Amniotic stem cell (primary cell): ENCODE data around the gene USP34.
"Not testable (repeated sequence)": the region's sequence is repeated elsewhere in the genome, so short reads cannot be mapped to it uniquely, and the experiment has no call there.

Experiments
- DNase-seq: peaks from one replicate; lab custom pipeline; 2025; lab: John Stamatoyannopoulos, UW

USP34 gene

DNA sequence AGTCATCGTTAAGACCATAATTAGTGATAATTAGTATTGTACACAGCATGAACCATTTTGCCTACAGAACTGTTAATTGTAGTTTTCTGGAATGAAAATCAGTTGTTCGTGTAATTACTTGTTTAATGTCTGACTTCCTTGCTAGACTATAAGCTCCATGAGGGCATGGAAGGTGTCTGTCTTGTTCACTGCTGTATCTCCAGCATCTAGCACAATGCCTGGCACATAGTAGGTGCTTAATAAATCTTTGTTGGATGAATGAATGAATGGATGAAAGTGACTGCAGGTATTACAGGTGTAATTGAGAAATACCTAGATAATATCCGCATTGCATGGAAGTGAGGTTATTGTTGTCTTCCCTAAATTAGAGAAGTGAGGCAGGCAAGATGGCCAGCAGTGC lies 287.1 kb downstream of the USP34 start:
- DNase-seq, result no peak

DNA sequence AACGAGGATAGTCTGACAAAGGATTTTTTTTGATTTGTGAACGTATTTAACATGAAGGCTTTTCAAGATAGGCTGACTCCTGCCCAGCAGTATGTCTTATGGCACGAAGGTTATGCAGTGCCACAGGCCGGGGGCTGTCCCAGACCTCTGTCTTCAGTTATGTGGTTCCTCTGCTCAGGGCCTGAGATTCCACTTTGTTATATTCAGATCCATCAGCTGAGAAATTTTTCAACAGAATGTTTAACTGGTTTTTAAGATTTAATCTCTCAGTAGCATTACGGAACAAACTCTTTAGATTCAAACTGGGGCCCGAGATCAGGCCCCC lies 288.9 kb downstream of the USP34 start:
- no peak for DNase-seq

DNA sequence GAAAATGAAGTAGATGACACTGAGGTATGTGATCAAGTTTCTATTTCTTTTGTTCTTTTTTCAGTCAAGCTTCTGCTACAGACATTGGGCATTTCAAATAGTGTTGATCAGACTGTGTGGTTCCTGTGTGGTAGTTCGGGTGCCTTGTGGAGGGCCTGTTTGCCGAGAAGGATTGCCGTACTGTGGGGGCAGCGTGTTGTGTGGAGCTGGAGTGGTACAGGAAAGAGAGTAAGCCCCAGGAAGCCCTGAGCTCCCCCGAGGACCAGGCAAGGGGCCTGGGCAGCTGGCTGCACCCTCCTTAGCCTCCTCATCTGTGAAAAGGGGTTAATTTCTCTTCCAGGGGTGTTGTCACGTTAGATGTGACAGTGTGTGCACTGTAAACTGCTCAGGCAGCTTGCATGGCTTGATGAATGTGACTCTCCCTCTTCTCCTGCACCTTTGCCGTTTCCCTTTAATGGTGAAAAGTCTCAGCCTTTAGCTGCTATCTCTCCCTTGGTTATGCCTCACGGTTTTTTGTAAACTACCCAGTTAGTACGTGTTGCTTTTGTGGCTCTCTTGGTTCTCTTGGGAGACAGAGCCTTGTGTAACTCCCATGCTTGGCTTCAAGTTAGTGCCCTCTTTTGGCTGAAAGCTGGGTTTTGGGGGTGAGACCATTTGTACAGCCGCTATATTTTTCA lies 289.4 kb downstream of the USP34 start:
- no peak for DNase-seq

DNA sequence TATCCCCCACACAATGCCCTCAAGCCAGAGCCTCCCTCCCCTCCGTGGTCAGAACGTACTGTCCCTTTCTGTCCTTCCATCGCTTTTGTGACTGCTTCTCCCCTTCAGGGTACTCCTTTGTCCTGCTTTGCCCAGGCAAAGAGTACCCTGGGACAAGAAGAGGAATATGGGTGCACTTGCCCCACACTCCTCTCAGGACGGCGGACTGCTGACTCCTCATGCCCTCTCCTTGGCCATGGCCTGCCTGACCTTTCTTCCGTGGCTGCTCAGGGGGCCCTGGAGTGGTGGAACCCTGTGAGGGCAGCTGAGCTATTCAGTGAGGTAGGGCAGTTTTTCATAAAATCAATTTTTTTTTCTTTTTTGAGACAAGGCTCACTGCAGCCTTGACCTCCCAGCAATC lies 290.2 kb downstream of the USP34 start:
- DNase-seq, result no peak

DNA sequence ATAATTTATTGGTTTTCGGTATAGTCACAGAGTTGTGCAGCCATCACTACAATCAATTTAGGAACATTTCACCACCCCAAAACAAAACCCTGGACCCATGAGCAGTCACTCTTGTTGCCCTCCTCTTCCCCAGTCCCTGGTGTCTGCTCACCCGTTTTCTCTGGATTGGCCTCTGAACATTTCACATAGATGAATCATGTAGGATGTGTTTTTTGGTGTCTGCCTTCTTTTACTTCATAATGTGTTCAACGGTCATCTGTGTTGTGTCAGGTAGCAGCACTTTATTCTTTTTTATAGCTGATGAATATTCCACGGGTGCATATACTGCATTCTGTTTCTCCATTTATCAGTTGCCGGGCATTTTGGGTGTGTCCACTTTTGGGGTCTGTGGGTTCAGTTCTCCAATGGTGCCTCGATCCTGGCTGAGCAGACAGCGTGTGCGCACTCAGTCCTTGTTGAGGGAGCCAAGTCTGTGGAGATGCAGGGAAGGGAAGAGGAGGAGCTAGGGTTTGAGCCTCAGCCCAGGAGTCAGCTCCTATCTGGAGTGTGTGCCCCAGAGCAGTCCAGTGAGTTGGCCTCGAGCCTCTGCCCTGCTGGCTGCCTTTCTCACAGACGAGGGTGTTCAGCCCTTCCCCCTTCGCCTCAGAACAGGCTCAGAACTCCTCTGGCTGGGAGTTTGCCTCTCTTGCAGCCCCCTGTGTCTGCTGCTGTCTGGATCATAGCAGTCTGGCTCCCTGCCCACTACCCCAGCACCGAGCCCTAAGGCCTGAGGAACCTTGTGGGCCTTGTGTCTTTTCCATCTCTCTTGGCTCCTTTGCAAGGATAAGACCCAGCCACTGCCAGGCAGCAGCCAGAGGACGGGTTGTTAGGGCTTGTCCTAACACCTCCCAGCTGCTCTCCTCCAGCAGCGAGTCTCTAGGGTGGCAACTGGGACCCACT lies 290.9 kb downstream of the USP34 start:
- DNase-seq, result no peak

DNA sequence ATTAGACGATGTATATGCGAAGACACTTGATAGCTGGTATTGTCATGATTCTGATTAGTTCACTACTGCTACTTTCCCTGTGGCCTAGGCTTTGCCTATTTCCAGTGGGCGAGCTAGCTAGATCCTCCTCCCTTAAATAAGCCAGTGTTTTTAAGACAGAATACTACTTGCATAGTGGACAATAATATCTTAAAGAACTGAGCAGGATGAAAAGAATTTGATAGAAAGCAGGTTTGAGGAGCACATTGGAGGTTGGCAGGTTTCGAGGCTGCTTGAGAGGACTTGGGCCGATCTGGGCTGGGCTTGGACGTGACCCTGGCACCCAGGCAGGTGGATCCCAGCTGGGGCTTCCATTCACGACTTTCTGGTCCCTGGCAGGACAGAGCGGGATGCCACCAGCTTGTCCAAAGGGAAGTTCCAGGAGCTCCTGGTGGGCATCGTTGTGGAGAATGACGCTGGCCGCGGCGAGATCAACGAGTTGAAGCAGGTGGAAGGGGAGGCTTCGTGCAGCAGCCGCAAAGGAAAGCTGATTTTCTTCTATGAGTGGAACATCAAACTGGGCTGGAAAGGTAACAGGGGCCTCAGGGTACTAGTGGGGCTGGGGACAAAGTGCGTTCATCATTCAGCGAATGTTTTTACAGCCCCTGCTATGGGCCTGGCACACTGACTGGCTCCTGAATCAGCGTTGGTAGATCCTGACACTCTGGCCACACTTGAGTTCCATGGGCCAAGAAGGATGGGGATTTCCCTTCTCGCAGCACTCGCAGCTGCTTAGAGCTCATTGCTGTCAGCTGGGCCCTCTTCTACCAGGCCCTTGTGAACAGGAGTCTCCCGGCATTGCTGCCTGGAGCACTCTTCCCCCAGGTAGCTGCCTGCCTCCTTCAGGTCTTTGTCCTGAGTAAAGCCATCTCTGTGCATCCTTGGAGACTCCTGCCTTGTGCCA lies 292.0 kb downstream of the USP34 start:
- no peak for DNase-seq

DNA sequence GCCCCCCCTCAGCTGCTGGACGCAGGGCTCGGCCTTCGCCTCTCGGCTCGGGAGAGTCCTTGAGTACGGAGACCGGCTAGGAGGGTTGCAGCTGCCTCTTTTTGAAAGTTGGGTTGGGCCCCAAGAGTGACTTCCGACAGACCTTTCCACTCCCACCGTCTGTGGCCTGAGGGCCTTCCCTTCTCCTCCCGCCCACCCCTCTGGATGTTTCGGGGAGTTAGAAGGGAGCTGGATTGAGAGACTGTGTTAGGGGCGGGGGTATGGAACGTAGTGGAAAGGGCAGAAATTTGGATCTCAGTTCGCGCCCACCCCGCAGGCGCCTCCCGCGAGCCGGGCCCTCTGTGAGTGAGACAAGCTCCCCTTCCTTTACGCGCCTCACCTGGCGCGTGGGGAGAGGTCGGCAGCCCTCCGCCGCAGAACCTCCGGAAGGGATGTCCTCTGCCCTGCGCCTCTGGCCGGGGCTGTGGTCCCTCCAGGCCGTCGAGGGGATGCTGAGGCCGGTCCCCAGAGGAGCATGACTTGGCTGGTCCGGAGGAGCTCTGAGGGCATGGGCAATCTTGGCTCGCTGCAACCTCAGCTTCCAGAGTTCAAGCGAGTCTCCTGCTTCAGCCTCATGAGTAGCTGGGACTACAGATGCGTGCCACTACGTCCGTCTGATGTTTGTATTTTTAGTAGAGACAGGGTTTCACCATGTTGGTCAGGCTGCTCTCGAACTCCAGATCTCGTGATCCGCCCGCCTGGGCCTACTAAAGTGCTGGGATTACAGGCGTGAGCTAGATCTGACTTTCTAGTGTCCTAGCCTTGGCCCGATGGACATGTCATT lies 292.9 kb downstream of the USP34 start:
- DNase-seq, result no peak

DNA sequence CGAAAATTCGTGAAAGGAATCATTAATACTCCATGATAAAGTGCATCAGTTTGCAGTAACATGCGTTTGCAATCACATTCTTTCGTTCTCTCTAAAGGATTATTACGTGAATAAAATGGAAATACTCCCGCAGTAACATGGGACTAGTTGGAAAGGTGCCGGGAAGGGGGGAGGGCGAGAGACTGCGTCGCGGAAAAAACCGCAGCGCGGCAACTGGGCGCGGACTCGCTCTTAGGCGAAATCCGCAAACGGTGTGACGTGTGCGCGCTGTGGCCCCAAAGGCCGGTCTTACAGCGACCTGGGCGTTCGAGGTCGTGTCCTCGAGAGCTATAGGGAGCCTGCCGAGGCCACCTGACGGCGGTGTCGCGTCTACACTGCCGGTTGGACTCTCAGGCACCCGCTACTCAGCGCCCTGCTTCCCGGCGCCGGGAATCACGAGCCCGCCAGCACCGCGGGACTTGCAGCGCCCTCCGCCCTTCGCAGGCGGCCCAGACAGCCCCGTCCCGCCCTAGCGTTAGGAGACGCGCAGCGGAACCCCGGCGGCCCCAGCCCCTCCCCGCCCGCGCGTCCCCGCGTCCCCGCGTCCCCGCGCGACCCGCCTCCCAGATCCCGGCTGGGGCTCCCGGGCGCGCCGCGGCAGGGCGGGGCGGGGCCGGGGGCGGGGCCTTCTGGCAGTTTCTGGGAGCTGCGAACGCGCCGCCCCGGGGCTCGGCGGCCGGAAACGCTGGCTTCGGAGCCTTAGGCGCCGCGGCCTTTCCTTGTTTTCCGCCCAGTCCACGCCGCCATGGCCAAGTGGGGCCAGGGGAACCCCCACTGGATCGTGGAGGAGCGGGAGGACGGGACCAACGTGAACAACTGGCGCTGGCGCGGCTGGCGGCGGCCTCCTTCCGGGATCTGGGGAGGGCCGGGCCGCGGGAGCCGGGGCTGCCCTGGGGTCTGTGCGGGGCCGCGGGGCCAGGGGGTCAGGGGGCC lies 293.8 kb downstream of the USP34 start:
- peak; percentile 89 for DNase-seq

DNA sequence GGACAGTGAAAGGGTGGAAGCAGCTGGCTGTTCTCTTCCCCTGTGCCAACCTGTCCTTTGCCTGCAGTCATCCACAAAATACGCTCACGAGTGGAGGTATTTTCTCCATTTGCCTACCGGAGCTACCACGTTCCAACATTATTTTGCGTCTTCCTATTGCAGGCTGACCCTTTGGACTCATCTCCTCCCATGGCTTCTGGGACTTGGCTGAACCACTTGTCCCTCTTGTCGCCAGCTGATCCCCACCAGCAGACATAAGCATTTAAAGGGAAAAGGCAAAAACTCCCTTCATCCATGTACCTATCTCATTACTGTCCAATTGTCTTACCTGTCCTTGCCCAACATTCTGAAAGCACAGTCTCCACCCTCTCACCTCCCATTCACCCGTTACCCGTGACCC lies 295.9 kb downstream of the USP34 start:
- DNase-seq, result no peak

DNA sequence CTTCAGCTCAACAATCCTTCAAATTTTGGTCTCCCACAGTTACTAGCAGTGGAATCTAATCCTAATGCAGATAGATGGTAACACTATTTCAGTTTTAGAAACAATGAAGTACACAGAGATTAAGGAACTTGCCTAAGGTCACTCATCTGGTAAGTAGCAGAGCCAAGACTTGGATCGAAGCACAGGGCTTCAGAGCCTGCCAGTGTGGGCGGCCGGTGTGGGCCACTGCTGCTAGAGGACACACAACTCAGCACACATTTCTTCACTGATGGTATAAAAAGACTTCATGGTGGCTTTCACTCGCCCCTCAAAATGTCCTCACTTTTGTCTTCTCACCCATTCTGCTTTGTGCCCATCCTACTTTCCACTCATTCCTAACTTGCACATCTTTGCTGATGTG lies 297.8 kb downstream of the USP34 start:
- no peak for DNase-seq

DNA sequence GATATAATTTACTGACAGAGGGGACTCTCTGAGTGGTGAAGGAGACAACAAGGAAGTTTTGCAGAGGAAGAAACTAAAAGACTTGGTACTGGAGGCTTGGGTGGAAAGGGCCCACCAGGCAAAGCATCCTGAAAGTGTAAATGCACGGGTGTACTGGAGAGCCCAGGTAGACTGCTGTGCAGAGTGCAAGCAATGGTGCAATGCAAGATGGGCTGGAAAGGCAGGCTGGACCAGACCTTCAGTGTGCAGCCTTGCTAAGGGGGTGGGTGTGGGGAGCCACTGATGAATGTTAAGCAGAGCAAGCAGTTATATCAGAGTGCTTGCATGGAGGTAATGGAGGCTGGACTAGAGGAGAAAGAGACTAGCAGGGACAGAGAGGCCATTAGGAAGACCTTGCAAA lies 298.2 kb downstream of the USP34 start:
- no peak for DNase-seq

DNA sequence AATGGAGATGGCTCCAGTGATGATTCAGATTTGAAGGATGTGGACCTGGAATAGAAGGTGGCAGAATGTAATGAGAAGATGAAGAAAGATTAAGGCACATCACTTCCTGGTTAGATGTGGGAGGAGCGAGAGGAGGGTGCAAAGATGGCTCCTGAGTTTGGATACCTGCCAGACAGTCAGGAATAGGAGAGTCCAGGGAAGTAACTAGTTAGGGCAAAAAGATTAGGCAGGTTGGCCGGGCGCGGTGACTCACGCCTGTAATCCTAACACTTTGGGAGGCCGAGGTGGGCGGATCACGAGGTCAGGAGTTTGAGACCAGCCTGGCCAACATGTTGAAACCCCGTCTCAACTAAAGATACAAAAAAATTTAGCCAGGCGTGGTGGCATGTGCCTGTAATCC lies 303.3 kb downstream of the USP34 start:
- no peak for DNase-seq

DNA sequence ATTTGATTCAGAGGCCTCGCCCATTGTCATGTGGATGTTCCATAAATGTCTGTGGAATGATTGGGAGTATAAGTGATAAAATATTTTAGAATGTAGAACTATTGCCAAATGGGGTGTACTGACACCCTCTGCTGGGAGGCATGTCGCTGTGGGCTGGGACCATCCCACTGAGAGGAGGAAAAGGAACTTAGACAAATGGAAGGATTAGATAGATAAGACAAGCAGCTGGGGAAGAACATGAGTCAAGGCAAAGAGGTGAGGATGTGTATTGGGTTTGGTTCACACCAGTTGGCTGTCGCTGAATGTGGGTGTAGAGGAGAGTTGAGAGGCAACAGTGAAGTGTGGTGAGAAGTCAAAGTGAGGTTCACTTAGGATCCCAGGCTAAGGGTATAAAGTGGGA lies 304.9 kb downstream of the USP34 start:
- DNase-seq, result no peak

DNA sequence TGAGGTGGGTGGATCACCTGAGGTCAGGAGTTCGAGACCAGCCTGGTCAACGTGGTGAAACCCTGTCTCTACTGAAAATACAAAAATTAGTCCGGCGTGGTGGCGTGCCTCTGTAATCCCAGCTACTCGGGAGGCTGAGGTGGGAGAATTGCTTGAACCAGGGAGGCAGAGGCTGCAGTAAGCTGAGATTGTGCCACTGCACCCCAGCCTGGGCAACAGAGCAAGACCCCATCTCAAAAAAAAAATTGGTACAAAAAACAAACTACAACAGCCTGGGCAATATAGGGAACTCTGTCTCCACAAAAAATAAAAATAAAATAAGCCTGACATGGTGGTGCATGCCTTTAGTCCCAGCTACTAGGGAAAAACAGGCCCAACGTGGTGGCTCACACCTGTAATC lies 305.8 kb downstream of the USP34 start:
- DNase-seq, result not testable (repeated sequence)

DNA sequence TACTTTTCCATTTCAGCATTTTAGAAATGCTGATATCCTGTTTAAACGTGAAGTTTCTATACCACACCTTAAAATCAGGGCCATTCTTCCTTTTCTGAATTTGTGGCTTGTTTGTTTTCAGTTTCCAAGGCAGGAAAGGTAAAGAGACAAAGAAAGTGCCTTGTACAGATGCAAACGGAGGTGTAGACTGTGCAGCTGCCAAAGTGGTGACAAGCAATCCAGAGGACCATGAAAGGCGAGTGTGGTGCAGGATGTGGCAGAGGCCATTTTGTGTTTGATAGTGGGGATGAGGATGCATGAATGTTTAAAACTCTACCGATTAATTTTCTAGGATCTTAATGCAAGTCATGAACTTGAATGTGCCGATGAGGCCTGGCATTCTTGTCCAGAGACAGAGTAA lies 308.2 kb downstream of the USP34 start:
- no peak for DNase-seq

DNA sequence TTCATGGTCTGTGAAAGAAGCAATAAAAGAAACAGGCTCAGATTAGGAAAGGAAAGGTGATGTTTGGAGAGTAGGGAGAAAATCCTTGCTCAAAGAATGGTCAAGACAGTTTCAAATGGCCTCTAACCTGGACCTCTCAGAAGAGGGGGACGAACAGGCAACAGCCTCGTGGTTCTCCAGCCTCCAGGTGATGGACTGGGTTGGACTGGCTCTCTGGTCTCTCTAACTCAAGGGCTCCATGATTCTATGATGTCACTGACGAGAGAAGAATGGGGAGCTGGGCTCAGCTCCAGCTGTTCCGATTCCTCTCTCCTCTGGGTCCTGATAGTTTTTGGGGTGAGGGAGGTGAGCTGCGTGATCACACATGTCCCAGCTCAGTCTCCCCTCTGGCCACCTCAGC lies 309.0 kb downstream of the USP34 start, which contains the start of gene C2orf74:
C2orf74 (plus strand) TSS at position 301 of the 400 bp plus-strand sequence. CDS start 327 bp downstream, outside the sequence.
- DNase-seq, result no peak

DNA sequence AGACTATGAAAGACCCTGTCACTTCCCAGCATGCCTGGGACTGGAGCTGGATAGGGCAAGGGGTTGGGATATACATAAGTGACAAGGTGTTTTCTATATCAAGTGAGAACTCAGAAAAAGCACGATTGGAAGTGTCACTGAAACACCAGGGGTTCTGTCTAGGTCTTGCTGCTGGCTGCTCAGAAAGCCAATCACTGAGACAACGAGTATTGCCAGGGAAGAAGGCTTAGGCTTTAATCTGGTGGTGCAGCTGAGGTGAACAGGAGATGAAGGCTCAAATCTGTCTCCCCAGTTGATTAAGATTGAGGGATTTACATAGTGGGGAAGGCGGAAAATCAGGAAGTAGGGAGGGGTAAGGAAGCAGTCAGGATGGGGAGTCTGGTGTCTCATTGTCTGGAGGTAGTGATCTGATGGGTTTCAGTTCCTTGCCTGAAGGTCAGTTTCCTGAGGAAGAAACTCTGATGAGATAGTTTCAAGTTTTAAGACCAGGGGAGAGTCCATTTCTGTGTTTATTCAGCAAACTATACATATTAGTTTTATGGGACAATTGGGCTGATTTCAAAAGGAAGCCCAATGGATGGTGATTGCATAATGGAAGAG lies 312.4 kb downstream of the USP34 start:
- DNase-seq, result no peak

DNA sequence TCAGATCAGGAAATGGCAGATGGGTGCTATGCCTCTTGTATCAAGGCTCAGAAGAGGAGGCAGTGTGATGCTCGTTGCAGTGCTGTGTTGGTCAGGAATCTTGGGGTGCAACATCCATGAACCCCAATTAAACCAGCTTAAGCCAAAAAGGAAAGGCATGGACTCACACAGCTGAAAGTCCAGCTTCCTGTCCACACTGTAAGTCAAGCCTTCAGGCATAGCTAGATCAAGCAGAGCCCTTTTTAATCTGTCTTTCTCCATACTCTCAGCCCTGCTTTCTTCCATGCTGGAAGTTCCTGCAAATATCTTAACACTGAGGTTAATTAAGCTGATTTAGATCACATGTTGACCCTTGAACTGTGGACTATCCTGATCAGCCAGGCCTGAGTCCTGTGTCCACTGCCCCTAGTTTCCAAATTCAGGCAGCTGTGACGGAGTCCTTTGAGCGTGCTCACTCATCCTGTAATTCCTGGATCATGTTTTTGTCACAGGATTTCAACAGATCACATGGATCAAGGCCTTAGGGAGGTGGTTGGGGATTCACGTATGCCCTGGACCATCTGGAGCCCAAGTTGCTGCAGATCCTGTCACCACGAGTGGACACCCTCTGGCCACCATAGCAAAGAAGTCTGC lies 313.4 kb downstream of the USP34 start:
- no peak for DNase-seq

DNA sequence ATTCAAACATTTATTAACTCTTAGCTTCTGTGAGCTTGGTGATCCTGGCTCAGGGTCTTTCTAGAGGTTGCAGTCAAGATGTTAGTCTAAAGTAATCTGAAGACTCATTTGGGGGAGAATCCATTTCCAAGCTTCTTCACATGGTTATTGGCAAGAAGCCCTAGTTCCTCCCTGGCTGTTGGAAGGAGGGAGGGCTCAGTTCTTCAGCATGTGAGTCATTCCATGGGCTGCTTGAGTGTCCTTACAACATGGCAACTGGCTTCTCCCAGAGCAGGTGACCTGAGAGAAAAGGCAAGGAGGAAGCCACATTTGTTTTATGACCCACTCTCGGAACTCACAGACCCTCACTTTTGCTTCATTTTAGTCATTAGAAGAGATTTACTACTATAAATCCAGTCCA lies 319.5 kb downstream of the USP34 start:
- DNase-seq, result no peak
